ENCODE data around the gene HDAC9.

Gene HDAC9

DNA sequence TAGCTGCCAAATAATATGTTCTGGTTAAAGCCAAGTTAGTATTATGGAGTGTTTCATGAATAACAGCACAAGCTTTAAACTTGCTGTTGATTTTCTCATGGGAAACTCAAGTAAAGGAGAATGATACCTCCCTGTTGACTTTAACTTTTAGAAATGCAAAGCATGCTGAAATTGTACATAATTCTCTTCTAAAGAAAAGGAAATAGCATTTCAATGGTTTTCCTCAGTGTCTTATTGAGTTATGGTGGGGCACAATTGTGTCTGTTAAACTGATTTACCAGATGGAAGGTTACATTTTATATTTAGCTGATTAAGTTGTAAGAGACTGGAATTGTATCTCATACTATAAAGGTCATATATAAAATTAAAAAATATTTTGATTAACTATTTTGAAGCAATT, 119.3 kb downstream of the HDAC9 start:
- DNase-seq (no peak), ATAC-seq (ENCODE audit: insufficient read depth, low read depth) (no peak)
- Histone ChIP-seq H4K20me1 (ENCODE audit: insufficient read depth, low read length) (no peaks in the 10 kb centered on the region), H3K4me2 (ENCODE audit: insufficient read depth, low read length) (no peak overlapping the region), H3K4me1 (ENCODE audit: insufficient read depth, low read length) (no peaks in the 10 kb centered on the region), H3K9ac (ENCODE audit: low read depth, low read length) (no peak overlapping the region), H3K79me2 (ENCODE audit: insufficient read depth, low read length) (no peaks in the 10 kb centered on the region), H3K4me3 (ENCODE audit: low read depth in 1 of 2, low read length in 2 of 2) (no peak overlapping the region), H3K9me3 (ENCODE audit: insufficient read depth, low read length, severe bottlenecking) (no peaks in the 10 kb centered on the region), H2AFZ (ENCODE audit: low read depth, low read length) (no peak overlapping the region), H3K27me3 (ENCODE audit: insufficient read depth, low read length, poor library complexity) (no peaks in the 10 kb centered on the region), H3K27ac (ENCODE audit: low read length) (no peak overlapping the region), H3K36me3 (ENCODE audit: insufficient read depth, low read length) (no peaks in the 10 kb centered on the region)
- TF ChIP-seq, protein P1, sequence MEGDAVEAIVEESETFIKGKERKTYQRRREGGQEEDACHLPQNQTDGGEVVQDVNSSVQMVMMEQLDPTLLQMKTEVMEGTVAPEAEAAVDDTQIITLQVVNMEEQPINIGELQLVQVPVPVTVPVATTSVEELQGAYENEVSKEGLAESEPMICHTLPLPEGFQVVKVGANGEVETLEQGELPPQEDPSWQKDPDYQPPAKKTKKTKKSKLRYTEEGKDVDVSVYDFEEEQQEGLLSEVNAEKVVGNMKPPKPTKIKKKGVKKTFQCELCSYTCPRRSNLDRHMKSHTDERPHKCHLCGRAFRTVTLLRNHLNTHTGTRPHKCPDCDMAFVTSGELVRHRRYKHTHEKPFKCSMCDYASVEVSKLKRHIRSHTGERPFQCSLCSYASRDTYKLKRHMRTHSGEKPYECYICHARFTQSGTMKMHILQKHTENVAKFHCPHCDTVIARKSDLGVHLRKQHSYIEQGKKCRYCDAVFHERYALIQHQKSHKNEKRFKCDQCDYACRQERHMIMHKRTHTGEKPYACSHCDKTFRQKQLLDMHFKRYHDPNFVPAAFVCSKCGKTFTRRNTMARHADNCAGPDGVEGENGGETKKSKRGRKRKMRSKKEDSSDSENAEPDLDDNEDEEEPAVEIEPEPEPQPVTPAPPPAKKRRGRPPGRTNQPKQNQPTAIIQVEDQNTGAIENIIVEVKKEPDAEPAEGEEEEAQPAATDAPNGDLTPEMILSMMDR (IDR thresholded peaks at IDR 0.05; ENCODE audit: borderline replicate concordance, extremely low read depth, low read length, poor library complexity, severe bottlenecking) = no peak
- TF ChIP-seq EZH2 (IDR thresholded peaks at IDR 0.05; ENCODE audit: borderline replicate concordance, low read depth, low read length, severe bottlenecking) = no peak

DNA sequence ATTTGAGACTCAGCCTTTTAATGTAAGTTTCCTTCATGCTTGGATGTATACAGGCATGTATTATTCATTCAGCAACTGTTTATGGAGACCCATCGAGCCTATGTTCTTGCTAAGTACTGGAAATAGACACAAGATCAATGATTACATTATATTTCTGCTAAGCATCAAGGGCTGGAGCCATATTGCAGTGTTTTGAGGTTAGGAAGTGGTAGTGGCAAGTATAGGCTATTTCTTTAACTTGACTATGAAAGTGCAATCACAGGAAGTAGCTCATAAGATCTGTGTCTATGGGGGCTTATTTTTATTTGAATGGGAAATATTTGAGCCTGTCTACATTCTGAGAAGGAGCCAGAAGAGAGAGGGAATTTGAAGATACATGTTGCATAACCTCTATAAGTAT, 123.8 kb downstream of the HDAC9 start:
- Histone ChIP-seq H3K9ac (ENCODE audit: low read depth, low read length) (no peak overlapping the region), H4K20me1 (ENCODE audit: insufficient read depth, low read length) (no peaks in the 10 kb centered on the region), H3K79me2 (ENCODE audit: insufficient read depth, low read length) (no peaks in the 10 kb centered on the region), H3K4me3 (ENCODE audit: low read depth in 1 of 2, low read length in 2 of 2) (no peak overlapping the region), H3K27ac (ENCODE audit: low read length) (no peak overlapping the region), H2AFZ (ENCODE audit: low read depth, low read length) (no peak overlapping the region), H3K4me1 (ENCODE audit: insufficient read depth, low read length) (no peaks in the 10 kb centered on the region), H3K36me3 (ENCODE audit: insufficient read depth, low read length) (no peaks in the 10 kb centered on the region), H3K4me2 (ENCODE audit: insufficient read depth, low read length) (no peak overlapping the region), H3K27me3 (ENCODE audit: insufficient read depth, low read length, poor library complexity) (no peaks in the 10 kb centered on the region), H3K9me3 (ENCODE audit: insufficient read depth, low read length, severe bottlenecking) (no peaks in the 10 kb centered on the region)
- DNase-seq (no peak), ATAC-seq (ENCODE audit: insufficient read depth, low read depth) (no peak)
- TF ChIP-seq EZH2 (IDR thresholded peaks at IDR 0.05; ENCODE audit: borderline replicate concordance, low read depth, low read length, severe bottlenecking) = no peak
- TF ChIP-seq, protein P1 (IDR thresholded peaks at IDR 0.05; ENCODE audit: borderline replicate concordance, extremely low read depth, low read length, poor library complexity, severe bottlenecking) = no peak

- H3K9me3 ChIP-seq (ENCODE audit: insufficient read depth, low read length, severe bottlenecking) = no peaks in the 10 kb centered on the region
- no peak overlapping the region for H2AFZ ChIP-seq (ENCODE audit: low read depth, low read length)
- H3K79me2 ChIP-seq (ENCODE audit: insufficient read depth, low read length) = no peaks in the 10 kb centered on the region
- H3K9ac ChIP-seq (ENCODE audit: low read depth, low read length) = no peak overlapping the region
- no peak overlapping the region for H3K4me2 ChIP-seq (ENCODE audit: insufficient read depth, low read length)
- no peak for TF ChIP-seq EZH2 (IDR thresholded peaks at IDR 0.05; ENCODE audit: borderline replicate concordance, low read depth, low read length, severe bottlenecking)
- TF ChIP-seq, protein P1 (IDR thresholded peaks at IDR 0.05; ENCODE audit: borderline replicate concordance, extremely low read depth, low read length, poor library complexity, severe bottlenecking) = no peak
- H3K36me3 ChIP-seq (ENCODE audit: insufficient read depth, low read length) = no peaks in the 10 kb centered on the region
- no peak overlapping the region for H3K4me3 ChIP-seq (ENCODE audit: low read depth in 1 of 2, low read length in 2 of 2)
- no peak overlapping the region for H3K27ac ChIP-seq (ENCODE audit: low read length)
- ATAC-seq (ENCODE audit: insufficient read depth, low read depth) (no peak), DNase-seq (no peak)
- no peaks in the 10 kb centered on the region for H3K4me1 ChIP-seq (ENCODE audit: insufficient read depth, low read length)
- no peaks in the 10 kb centered on the region for H3K27me3 ChIP-seq (ENCODE audit: insufficient read depth, low read length, poor library complexity)
- no peaks in the 10 kb centered on the region for H4K20me1 ChIP-seq (ENCODE audit: insufficient read depth, low read length)
These were observed 127.8 kb downstream of the HDAC9 start for GRCh38 chr7:18623389-18623788.

GRCh38 chr7:18624459-18624858, 128.9 kb downstream of the HDAC9 start:
- Histone ChIP-seq H3K27me3 (ENCODE audit: insufficient read depth, low read length, poor library complexity) (no peaks in the 10 kb centered on the region), H4K20me1 (ENCODE audit: insufficient read depth, low read length) (no peaks in the 10 kb centered on the region), H3K79me2 (ENCODE audit: insufficient read depth, low read length) (no peaks in the 10 kb centered on the region), H3K27ac (ENCODE audit: low read length) (no peak overlapping the region), H3K36me3 (ENCODE audit: insufficient read depth, low read length) (no peaks in the 10 kb centered on the region), H3K4me2 (ENCODE audit: insufficient read depth, low read length) (no peak overlapping the region), H3K9ac (ENCODE audit: low read depth, low read length) (no peak overlapping the region), H2AFZ (ENCODE audit: low read depth, low read length) (no peak overlapping the region), H3K9me3 (ENCODE audit: insufficient read depth, low read length, severe bottlenecking) (no peaks in the 10 kb centered on the region), H3K4me1 (ENCODE audit: insufficient read depth, low read length) (no peaks in the 10 kb centered on the region), H3K4me3 (ENCODE audit: low read depth in 1 of 2, low read length in 2 of 2) (no peak overlapping the region)
- ATAC-seq (ENCODE audit: insufficient read depth, low read depth) (no peak), DNase-seq (no peak)
- TF ChIP-seq EZH2 (IDR thresholded peaks at IDR 0.05; ENCODE audit: borderline replicate concordance, low read depth, low read length, severe bottlenecking) = no peak
- TF ChIP-seq, protein P1 (IDR thresholded peaks at IDR 0.05; ENCODE audit: borderline replicate concordance, extremely low read depth, low read length, poor library complexity, severe bottlenecking) = no peak

Data from DND-41 (cell line).